Measurements from ENCODE around the gene EME1.

Gene EME1

DNA sequence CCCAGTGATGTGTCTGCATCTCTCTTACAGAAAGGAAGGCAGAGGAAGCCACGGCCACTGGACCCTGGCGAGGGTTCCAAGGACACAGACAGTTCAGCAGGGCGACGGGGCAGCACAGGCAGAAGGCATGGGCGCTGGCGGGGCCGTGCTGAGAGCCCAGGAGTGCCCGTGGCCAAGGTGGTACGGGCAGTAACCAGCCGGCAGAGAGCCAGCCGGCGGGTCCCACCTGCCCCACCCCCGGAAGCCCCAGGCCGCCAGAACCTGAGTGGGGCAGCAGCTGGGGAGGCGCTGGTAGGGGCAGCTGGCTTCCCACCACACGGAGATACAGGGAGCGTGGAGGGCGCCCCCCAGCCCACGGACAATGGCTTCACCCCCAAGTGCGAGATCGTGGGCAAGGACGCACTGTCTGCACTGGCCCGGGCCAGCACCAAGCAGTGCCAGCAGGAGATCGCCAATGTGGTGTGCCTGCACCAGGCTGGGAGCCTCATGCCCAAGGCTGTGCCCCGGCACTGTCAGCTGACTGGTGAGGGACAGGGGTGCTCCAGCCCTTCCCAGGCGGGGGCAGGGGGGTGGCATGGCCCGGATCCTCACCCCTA is 19.3 kb upstream of the EME1 start:
- TF ChIP-seq EZH2phosphoT487 (IDR thresholded peaks at IDR 0.05; ENCODE audit: low read length) (no peak), EZH2 (optimal IDR thresholded peaks at IDR 0.05; ENCODE audit: low read depth, low read length) (no peak)
- TF ChIP-seq, protein P1, sequence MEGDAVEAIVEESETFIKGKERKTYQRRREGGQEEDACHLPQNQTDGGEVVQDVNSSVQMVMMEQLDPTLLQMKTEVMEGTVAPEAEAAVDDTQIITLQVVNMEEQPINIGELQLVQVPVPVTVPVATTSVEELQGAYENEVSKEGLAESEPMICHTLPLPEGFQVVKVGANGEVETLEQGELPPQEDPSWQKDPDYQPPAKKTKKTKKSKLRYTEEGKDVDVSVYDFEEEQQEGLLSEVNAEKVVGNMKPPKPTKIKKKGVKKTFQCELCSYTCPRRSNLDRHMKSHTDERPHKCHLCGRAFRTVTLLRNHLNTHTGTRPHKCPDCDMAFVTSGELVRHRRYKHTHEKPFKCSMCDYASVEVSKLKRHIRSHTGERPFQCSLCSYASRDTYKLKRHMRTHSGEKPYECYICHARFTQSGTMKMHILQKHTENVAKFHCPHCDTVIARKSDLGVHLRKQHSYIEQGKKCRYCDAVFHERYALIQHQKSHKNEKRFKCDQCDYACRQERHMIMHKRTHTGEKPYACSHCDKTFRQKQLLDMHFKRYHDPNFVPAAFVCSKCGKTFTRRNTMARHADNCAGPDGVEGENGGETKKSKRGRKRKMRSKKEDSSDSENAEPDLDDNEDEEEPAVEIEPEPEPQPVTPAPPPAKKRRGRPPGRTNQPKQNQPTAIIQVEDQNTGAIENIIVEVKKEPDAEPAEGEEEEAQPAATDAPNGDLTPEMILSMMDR (IDR thresholded peaks at IDR 0.05; ENCODE audit: low read length): no peak
- H2AFZ ChIP-seq (ENCODE audit: low read length): no peak overlapping the region
- no peak overlapping the region for H3K9ac ChIP-seq (ENCODE audit: low read length)
- H3K79me2 ChIP-seq (ENCODE audit: low read length): peaks cover 3% of the 10 kb centered on the region; the same call in 1 of the 2 replicates
- no peaks in the 10 kb centered on the region for H3K36me3 ChIP-seq (replicated peaks; ENCODE audit: insufficient read depth, low read length)
- no peak overlapping the region for H3K4me2 ChIP-seq (ENCODE audit: low read depth, low read length)
- no peak overlapping the region for H3K4me3 ChIP-seq (ENCODE audit: low read length)
- no peaks in the 10 kb centered on the region for H3K9me3 ChIP-seq (replicated peaks; ENCODE audit: insufficient read depth, low read length)
- H3F3A ChIP-seq (ENCODE audit: insufficient read depth, low read length): no peaks in the 10 kb centered on the region
- no peak for DNase-seq
- no peaks in the 10 kb centered on the region for H3K9me2 ChIP-seq (replicated peaks; ENCODE audit: insufficient read depth, low read length)
- no peak overlapping the region for H3K27ac ChIP-seq (ENCODE audit: low read length)
- H3K27me3 ChIP-seq (replicated peaks; ENCODE audit: insufficient read depth, low read length): no peaks in the 10 kb centered on the region
- H3K4me1 ChIP-seq (ENCODE audit: low read length): no peaks in the 10 kb centered on the region
- no peaks in the 10 kb centered on the region for H4K20me1 ChIP-seq (ENCODE audit: insufficient read depth, low read length)

GRCh38 chr17:50354198-50354597 is 18.8 kb upstream of the EME1 start:
- peaks cover under 1% of the 10 kb centered on the region; the same call in 1 of the 2 replicates for H3K79me2 ChIP-seq (ENCODE audit: low read length)
- no peaks in the 10 kb centered on the region for H3K4me1 ChIP-seq (ENCODE audit: low read length)
- H3K36me3 ChIP-seq (replicated peaks; ENCODE audit: insufficient read depth, low read length): no peaks in the 10 kb centered on the region
- H3K4me3 ChIP-seq (ENCODE audit: low read length): no peak overlapping the region
- no peaks in the 10 kb centered on the region for H3K9me2 ChIP-seq (replicated peaks; ENCODE audit: insufficient read depth, low read length)
- no peaks in the 10 kb centered on the region for H3F3A ChIP-seq (ENCODE audit: insufficient read depth, low read length)
- no peak overlapping the region for H3K27ac ChIP-seq (ENCODE audit: low read length)
- H3K4me2 ChIP-seq (ENCODE audit: low read depth, low read length): no peak overlapping the region
- TF ChIP-seq EZH2phosphoT487 (IDR thresholded peaks at IDR 0.05; ENCODE audit: low read length): no peak
- TF ChIP-seq EZH2 (optimal IDR thresholded peaks at IDR 0.05; ENCODE audit: low read depth, low read length): no peak
- TF ChIP-seq, protein P1 (IDR thresholded peaks at IDR 0.05; ENCODE audit: low read length): no peak
- no peaks in the 10 kb centered on the region for H3K9me3 ChIP-seq (replicated peaks; ENCODE audit: insufficient read depth, low read length)
- H3K9ac ChIP-seq (ENCODE audit: low read length): no peak overlapping the region
- DNase-seq: no peak
- no peaks in the 10 kb centered on the region for H3K27me3 ChIP-seq (replicated peaks; ENCODE audit: insufficient read depth, low read length)
- H2AFZ ChIP-seq (ENCODE audit: low read length): no peak overlapping the region
- no peaks in the 10 kb centered on the region for H4K20me1 ChIP-seq (ENCODE audit: insufficient read depth, low read length)

DNA sequence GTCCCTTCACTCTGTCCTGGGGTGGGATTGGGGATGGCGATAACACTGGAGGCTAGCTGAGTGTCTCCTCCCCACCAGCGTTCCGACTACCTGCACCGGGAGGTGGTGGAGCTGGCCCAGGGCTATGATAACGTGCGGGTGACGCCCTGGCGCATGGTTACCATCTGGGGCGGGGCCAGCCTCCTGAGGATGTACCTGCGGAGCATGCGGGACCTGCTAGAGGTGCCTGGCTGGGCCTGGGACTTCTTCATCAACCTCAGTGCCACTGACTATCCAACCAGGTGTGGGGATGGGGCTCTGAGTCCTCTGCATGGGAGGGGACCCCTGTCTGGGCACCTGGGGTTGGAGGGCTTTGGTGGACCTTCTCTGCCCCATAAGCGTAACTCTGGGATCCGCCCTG is 18.3 kb upstream of the EME1 start:
- H3K36me3 ChIP-seq (replicated peaks; ENCODE audit: insufficient read depth, low read length): no peaks in the 10 kb centered on the region

GRCh38 chr17:50355336-50355700 is 17.7 kb upstream of the EME1 start:
- Histone ChIP-seq H3K36me3 (replicated peaks; ENCODE audit: insufficient read depth, low read length) (no peaks in the 10 kb centered on the region), H3K9me3 (replicated peaks; ENCODE audit: insufficient read depth, low read length) (no peaks in the 10 kb centered on the region)

More for the DNA sequence above, 18.3 kb upstream of the EME1 start:
- Histone ChIP-seq H3K27me3 (replicated peaks; ENCODE audit: insufficient read depth, low read length) (no peaks in the 10 kb centered on the region), H3K4me3 (ENCODE audit: low read length) (no peak overlapping the region), H3F3A (ENCODE audit: insufficient read depth, low read length) (no peaks in the 10 kb centered on the region), H3K27ac (ENCODE audit: low read length) (no peak overlapping the region), H3K4me2 (ENCODE audit: low read depth, low read length) (no peak overlapping the region), H3K9me3 (replicated peaks; ENCODE audit: insufficient read depth, low read length) (no peaks in the 10 kb centered on the region), H3K9ac (ENCODE audit: low read length) (no peak overlapping the region), H4K20me1 (ENCODE audit: insufficient read depth, low read length) (no peaks in the 10 kb centered on the region), H3K9me2 (replicated peaks; ENCODE audit: insufficient read depth, low read length) (no peaks in the 10 kb centered on the region), H3K4me1 (ENCODE audit: low read length) (no peaks in the 10 kb centered on the region), H2AFZ (ENCODE audit: low read length) (no peak overlapping the region), H3K79me2 (ENCODE audit: low read length) (no peaks in the 10 kb centered on the region)
- TF ChIP-seq EZH2phosphoT487 (IDR thresholded peaks at IDR 0.05; ENCODE audit: low read length): no peak
- DNase-seq: no peak

More at GRCh38 chr17:50355336-50355700, 17.7 kb upstream of the EME1 start:
- Histone ChIP-seq H3F3A (ENCODE audit: insufficient read depth, low read length) (no peaks in the 10 kb centered on the region), H3K27ac (ENCODE audit: low read length) (no peak overlapping the region), H3K4me1 (ENCODE audit: low read length) (no peaks in the 10 kb centered on the region), H3K4me2 (ENCODE audit: low read depth, low read length) (no peak overlapping the region), H3K27me3 (replicated peaks; ENCODE audit: insufficient read depth, low read length) (no peaks in the 10 kb centered on the region), H2AFZ (ENCODE audit: low read length) (no peak overlapping the region), H4K20me1 (ENCODE audit: insufficient read depth, low read length) (no peaks in the 10 kb centered on the region), H3K79me2 (ENCODE audit: low read length) (no peaks in the 10 kb centered on the region), H3K9me2 (replicated peaks; ENCODE audit: insufficient read depth, low read length) (no peaks in the 10 kb centered on the region), H3K9ac (ENCODE audit: low read length) (no peak overlapping the region), H3K4me3 (ENCODE audit: low read length) (no peak overlapping the region)
- no peak for DNase-seq
- no peak for TF ChIP-seq EZH2phosphoT487 (IDR thresholded peaks at IDR 0.05; ENCODE audit: low read length)
- TF ChIP-seq, protein P1 (IDR thresholded peaks at IDR 0.05; ENCODE audit: low read length): no peak
- TF ChIP-seq EZH2 (optimal IDR thresholded peaks at IDR 0.05; ENCODE audit: low read depth, low read length): no peak
